PC-9 (cell line): ENCODE data around the gene MTHFD1L. TPM values are rescaled to one million over a fixed set of nuclear protein-coding genes. Genes with fewer than 3 reads are reported as not detected.
"Not testable (repeated sequence)": the region's sequence is repeated elsewhere in the genome, so short reads cannot be mapped to it uniquely, and the experiment has no call there.

ENCODE experiments used
- BruUV-seq: library from RNA; stranded (reverse); fragments of 400-500 nt; replicated peaks from 2 replicates; lab custom pipeline; 2021; lab: Mats Ljungman, UMichigan
- CTCF ChIA-PET: fragments of 300-600 bp; sonication (Branson Sonifier 250); formaldehyde crosslinking; loops from one replicate; lab custom pipeline; 2022; ENCODE audit warnings: antibody characterized with exemption; lab: Charles Lee
- POLR2A ChIA-PET: fragments of 300-600 bp; sonication (Branson Sonifier 250); formaldehyde crosslinking; loops from one replicate; lab custom pipeline; 2022; ENCODE audit warnings: antibody characterized with exemption; ENCODE audit not compliant: unreplicated experiment; lab: Charles Lee
- DNase-seq, 2 experiments: peaks; one replicate each; pipeline versions ENCODE4 v3.0.0 to v3.0.0-alpha.2; 2015 to 2022; ENCODE audit warnings: mixed read lengths in 1 of 2
- H2AFZ ChIP-seq: fragments of 200-600 bp; sonication (generic); 2 replicates; pipeline ENCODE4 v1.8.1; 2017; ENCODE audit warnings: antibody characterized with exemption
- H3F3A ChIP-seq: fragments of 200-600 bp; sonication (generic); 2 replicates; pipeline ENCODE4 v1.8.1; 2017; ENCODE audit warnings: antibody characterized with exemption, mild to moderate bottlenecking, low read depth; ENCODE audit not compliant: insufficient read depth
- H3K27ac ChIP-seq: fragments of 200-600 bp; sonication (generic); 2 replicates; pipeline ENCODE4 v1.6.1; 2016; ENCODE audit warnings: mixed run types
- H3K27me3 ChIP-seq: fragments of 200-600 bp; sonication (generic); 2 replicates; pipeline ENCODE4 v1.6.1; 2016; ENCODE audit warnings: low read depth, mixed run types; ENCODE audit not compliant: insufficient read depth
- H3K36me3 ChIP-seq: fragments of 200-600 bp; sonication (generic); 2 replicates; pipeline ENCODE4 v1.6.1; 2016; ENCODE audit warnings: low read depth, mixed run types
- H3K4me1 ChIP-seq: fragments of 200-600 bp; sonication (generic); replicated peaks from 2 replicates; pipeline ENCODE4 v1.6.1; 2016; ENCODE audit warnings: mixed run types; ENCODE audit not compliant: insufficient read depth
- H3K4me2 ChIP-seq: fragments of 200-600 bp; sonication (generic); 2 replicates; pipeline ENCODE4 v1.6.1; 2017; ENCODE audit warnings: mixed run types
- H3K4me3 ChIP-seq: fragments of 200-600 bp; sonication (generic); 2 replicates; pipeline ENCODE4 v1.6.1; 2016; ENCODE audit warnings: mixed run types
- H3K79me2 ChIP-seq: fragments of 200-600 bp; sonication (generic); 2 replicates; pipeline ENCODE4 v1.6.1; 2017; ENCODE audit warnings: low read depth, mixed run types
- H3K9me2 ChIP-seq: fragments of 200-600 bp; sonication (generic); 2 replicates; pipeline ENCODE4 v1.8.1; 2017; ENCODE audit warnings: mild to moderate bottlenecking; ENCODE audit not compliant: insufficient read depth
- H3K9me3 ChIP-seq: fragments of 200-600 bp; sonication (generic); 2 replicates; pipeline ENCODE4 v1.8.1; 2016; ENCODE audit warnings: low read depth; ENCODE audit not compliant: insufficient read depth
- H4K20me1 ChIP-seq: fragments of 200-600 bp; sonication (generic); 2 replicates; pipeline ENCODE4 v1.8.1; 2017; ENCODE audit not compliant: insufficient read depth
- EZH2 ChIP-seq: fragments of 200-600 bp; sonication (generic); IDR thresholded peaks from 2 replicates; pipeline ENCODE4 v1.8.0; 2017; ENCODE audit warnings: antibody characterized with exemption, low read depth
- intact Hi-C: fragments of 100-400 bp; cut with micrococcal nuclease; formaldehyde crosslinking; loops from one replicate; pipeline ENCODE4 v1.10.0; 2022; ENCODE audit not compliant: unreplicated experiment
- total RNA-seq: library from RNA; stranded (reverse); gene quantifications from 2 replicates; pipeline ENCODE4 v1.2.3, GENCODE V29; 2021
- TF ChIP-seq, protein P1 (sequence below): fragments of 200-600 bp; sonication (generic); conservative IDR thresholded peaks from 2 replicates; pipeline ENCODE4 v1.6.1; 2017; ENCODE audit warnings: mixed run types, antibody characterized with exemption, mild to moderate bottlenecking, moderate library complexity

The MTHFD1L gene
- total RNA-seq, 1 experiment from 2014 or later = 53.3 TPM

DNA sequence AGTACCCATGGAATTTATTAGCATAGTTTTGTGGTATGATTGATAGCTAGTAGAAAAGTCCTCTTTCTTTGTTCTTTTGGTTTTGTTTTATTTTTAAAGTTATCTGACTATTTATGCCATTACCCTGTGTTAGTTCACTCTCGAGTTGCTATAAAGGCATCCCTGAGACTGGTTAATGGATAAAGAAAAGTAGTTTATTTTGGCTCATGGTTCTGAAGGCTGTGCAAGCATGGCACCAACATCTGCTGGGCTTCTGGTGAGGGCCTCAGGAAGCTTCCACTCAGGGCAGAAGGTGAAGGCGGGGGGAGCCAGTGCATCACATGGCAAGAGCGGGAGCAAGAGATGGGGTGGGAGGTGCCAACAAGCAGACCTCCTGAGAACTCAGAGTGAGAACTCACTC, 166.5 kb downstream of the MTHFD1L start:
- H3K9me2 ChIP-seq = no peaks in the 10 kb centered on the region
- no peak overlapping the region for H3K27ac ChIP-seq
- H3K4me1 ChIP-seq = peaks cover 20% of the 10 kb centered on the region
- no peak overlapping the region for H3K4me3 ChIP-seq
- H4K20me1 ChIP-seq = no peaks in the 10 kb centered on the region
- TF ChIP-seq, protein P1, sequence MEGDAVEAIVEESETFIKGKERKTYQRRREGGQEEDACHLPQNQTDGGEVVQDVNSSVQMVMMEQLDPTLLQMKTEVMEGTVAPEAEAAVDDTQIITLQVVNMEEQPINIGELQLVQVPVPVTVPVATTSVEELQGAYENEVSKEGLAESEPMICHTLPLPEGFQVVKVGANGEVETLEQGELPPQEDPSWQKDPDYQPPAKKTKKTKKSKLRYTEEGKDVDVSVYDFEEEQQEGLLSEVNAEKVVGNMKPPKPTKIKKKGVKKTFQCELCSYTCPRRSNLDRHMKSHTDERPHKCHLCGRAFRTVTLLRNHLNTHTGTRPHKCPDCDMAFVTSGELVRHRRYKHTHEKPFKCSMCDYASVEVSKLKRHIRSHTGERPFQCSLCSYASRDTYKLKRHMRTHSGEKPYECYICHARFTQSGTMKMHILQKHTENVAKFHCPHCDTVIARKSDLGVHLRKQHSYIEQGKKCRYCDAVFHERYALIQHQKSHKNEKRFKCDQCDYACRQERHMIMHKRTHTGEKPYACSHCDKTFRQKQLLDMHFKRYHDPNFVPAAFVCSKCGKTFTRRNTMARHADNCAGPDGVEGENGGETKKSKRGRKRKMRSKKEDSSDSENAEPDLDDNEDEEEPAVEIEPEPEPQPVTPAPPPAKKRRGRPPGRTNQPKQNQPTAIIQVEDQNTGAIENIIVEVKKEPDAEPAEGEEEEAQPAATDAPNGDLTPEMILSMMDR = no peak
- no peak for TF ChIP-seq EZH2
- no peaks in the 10 kb centered on the region for H3K27me3 ChIP-seq
- H3K4me2 ChIP-seq = no peak overlapping the region
- intact Hi-C loops = no loop called here
- POLR2A ChIA-PET = no interaction called here
- H2AFZ ChIP-seq = no peak overlapping the region
- H3K9me3 ChIP-seq = no peaks in the 10 kb centered on the region
- DNase-seq = no peak
- H3K36me3 ChIP-seq = peaks cover 15% of the 10 kb centered on the region
- BruUV-seq = no TSS peak
- CTCF ChIA-PET = no interaction called here
- peaks cover 28% of the 10 kb centered on the region for H3F3A ChIP-seq
- H3K79me2 ChIP-seq = no peaks in the 10 kb centered on the region

DNA sequence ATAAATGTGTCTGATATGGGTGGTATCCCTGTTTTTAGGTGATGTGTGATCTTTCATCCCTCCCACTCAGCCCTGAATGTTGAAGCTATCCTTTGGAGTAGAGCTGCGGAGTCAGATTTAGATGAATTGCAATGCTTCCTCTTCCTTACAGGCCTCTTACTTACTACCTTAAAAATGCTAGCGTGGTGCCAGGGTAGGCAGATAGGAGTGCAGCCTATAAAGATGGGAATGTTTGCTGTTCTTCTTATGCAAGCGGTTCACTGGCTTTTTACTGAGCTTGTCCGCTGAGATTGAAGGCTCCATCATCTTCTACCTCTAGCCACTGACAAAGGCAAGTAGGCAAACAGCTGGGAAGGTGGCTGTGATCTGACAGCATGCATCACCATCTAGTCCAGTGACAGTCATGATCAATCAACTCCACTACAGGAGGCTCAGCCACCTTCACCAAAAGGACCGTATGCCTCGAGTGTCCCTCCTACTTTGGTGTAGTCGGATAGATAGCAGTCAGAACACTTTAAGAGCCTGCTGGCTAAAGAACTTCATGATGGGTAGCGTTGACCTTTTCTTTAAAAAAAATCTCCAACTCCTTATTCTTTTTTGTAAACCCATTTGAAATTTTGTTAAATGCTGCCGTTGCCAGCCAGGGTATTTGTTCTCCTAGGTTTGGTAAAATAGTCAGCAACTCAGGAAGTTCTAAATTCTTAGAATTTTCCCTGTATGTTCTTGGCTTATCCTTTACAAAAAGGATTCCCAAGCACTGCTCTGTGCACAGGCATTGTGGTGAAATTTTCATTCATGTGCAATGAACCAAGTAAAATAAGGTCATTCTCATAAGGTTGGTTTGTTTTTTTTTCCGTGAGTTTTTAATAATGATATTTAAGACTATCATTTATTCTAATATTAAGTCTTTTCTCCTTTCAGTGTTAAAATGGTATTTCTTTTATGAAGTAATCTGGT, 169.6 kb downstream of the MTHFD1L start:
- Histone ChIP-seq H3K79me2 (no peaks in the 10 kb centered on the region), H3K27me3 (no peaks in the 10 kb centered on the region), H4K20me1 (no peaks in the 10 kb centered on the region), H3K9me3 (no peaks in the 10 kb centered on the region), H3K36me3 (peaks cover 37% of the 10 kb centered on the region), H3K4me2 (no peak overlapping the region), H3K4me3 (no peak overlapping the region), H2AFZ (no peak overlapping the region), H3K4me1 (peaks cover 39% of the 10 kb centered on the region), H3K27ac (peak overlapping the region; percentile 93), H3F3A (peaks cover 34% of the 10 kb centered on the region), H3K9me2 (no peaks in the 10 kb centered on the region)
- ChIA-PET POLR2A (no interaction called here), CTCF (no interaction called here)
- TF ChIP-seq, protein P1 = no peak
- no peak for TF ChIP-seq EZH2
- intact Hi-C loops = no loop called here
- no peak for DNase-seq
- no TSS peak for BruUV-seq

DNA sequence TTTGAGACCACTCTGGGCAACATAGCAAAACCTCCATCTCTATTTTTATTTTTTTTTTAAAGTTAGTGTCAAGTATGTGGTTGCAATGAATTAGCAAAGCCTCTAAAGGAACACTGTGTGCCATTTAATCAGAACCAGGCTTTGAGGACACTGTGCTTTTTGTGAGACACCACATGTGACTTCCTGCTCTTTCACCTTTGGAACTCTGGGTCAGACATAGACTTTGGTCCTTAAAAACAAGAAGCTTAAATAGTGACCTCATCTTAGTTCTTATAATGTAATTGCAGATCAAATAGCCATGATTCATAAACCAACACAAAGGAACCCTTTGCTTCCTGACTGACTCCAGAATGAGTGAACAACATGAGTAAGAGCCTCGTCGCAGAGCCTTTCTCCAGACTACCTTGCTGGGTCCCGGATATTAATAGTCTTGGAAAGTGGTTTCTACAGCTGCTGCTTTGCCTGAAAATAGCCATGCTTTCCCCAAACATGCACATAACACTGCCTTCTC, 170.8 kb downstream of the MTHFD1L start:
- intact Hi-C loops, H4K20me1 ChIP-seq: not testable (repeated sequence)

More for the DNA sequence above, 170.8 kb downstream of the MTHFD1L start:
- Histone ChIP-seq H3K4me1 (peaks cover 48% of the 10 kb centered on the region), H3K27ac (peak overlapping the region; percentile 93), H3K36me3 (peaks cover 37% of the 10 kb centered on the region), H3K4me2 (peak overlapping the region; percentile 30), H3F3A (peaks cover 39% of the 10 kb centered on the region)
- H3K4me3 ChIP-seq, POLR2A ChIA-PET, H3K9me2 ChIP-seq, H3K79me2 ChIP-seq, H2AFZ ChIP-seq, BruUV-seq, H3K27me3 ChIP-seq, H3K9me3 ChIP-seq: not testable (repeated sequence)
- CTCF ChIA-PET = interaction anchor here (0.6 kb wide), 1 partner anchor 31 kb away, joined by 4 read pairs; no protein-coding TSS in a partner anchor
- peak; percentile 29 to 92 for DNase-seq
